ENCODE measurements around the gene UCKL1.
"Not testable (repeated sequence)": the region's sequence is repeated elsewhere in the genome, so short reads cannot be mapped to it uniquely, and the experiment has no call there.

The UCKL1 gene

DNA sequence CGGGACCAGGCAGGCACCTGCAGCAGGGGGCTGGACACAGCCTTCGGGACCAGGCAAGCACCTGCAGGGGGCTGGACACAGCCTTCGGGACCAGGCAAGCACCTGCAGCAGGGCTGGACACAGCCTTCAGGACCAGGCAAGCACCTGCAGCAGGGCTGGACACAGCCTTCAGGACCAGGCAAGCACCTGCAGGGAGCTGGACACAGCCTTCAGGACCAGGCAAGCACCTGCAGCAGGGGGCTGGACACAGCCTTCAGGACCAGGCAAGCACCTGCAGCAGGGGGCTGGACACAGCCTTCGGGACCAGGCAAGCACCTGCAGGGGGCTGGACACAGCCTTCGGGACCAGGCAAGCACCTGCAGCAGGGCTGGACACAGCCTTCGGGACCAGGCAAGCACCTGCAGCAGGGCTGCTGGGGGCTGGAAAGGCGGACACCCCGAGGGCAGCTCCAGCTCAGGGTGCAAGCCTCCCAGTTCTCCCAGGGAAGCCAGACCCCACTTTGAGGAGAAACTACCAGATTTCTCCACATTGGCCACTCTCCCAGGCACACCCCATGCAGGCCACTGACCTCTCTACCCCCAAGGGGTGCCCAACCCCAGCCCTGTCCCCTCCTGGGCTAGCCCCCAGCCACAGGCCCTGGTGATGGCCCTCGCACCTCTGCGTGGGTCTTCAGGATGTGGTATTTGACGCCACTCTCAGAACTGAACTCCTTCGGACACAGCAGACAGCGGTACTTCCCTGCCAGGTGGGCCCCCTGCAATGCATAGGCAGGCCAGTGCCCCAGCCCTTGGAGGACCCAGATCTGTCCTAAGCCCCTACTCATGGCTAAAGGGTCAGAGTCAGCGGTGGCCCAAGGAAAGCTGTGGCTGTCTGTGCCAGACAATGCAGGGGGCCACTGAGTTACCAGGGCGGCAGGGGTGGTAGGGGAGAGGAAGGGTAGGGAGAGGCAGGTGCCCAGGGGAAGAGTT is 4.7 kb upstream of the UCKL1 start:
- DNase-seq, result not testable (repeated sequence)

DNA sequence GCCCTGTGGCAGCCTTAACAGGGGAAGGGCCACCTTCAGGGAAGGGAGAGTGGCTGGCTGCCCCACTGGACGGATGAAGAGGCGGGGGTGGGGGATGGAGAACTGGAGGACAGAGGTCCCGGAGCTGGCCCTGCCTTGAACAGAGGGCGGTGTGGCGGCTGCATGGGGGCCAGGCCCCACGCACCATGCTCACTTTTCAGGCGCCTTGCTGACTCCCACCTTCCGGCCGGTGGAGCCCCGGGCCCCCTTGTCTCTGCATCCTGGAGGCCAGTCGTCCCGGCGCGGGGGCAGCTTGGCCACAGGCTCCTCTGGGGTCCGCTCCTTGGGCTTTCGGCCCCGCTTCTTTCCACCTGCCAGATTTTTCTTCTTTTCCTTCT is 3.5 kb upstream of the UCKL1 start:
- no peak for DNase-seq

DNA sequence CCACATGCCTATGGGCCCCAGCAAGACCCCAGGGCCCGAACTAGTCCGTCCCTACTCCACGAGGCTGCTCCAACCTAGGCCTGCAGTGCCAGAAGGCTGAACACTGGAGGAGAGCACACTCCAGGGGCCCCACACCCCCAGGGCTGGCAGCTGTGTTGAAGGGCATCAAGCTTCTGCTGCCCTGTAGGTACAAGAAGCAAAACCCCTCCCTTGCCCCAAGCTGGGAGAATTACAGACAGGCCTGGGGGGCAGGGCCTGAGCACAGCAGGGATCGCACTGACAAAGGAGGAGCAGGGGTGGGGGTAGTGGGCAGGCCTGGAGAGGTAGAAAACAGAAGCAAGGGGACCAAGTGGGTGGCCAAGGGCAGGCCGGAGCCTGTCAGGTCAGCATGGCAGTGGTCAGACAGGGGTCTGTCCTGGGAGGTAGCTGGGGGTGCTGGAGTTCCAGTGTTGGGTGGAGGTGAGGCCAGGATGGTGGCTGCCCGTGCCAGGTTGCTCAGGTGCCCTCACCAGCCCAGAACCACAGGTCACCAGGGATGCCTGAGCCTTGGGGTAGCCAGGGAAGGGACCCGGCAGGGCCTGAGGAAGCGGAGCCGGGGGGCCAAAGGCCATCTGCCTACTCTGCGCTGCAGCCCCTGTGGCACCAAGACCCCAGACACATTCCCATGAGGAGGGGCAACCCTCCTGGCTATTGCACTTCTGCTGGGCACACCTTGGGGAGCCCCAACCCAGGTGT is 2.9 kb upstream of the UCKL1 start:
- DNase-seq, result no peak

DNA sequence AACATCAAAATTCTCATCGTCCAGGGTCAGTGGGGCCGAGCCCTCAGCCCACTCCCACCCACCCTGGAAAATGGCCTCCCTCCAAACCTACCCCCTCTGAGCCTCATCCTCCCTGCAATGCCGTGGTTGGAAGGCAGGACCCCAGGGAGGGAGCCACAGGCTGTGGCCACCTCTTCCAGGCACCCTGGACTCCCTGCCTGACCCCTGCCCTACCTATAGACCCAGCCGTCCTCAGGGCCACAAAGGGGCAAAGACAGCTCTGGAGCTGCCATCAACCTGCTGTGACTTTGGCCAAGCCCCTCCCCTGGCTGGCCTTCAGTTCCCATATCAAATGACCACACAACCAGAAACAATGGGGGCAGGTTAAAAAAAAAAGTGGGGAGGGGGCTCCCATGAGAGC is 2.3 kb upstream of the UCKL1 start:
- DNase-seq, result no peak

DNA sequence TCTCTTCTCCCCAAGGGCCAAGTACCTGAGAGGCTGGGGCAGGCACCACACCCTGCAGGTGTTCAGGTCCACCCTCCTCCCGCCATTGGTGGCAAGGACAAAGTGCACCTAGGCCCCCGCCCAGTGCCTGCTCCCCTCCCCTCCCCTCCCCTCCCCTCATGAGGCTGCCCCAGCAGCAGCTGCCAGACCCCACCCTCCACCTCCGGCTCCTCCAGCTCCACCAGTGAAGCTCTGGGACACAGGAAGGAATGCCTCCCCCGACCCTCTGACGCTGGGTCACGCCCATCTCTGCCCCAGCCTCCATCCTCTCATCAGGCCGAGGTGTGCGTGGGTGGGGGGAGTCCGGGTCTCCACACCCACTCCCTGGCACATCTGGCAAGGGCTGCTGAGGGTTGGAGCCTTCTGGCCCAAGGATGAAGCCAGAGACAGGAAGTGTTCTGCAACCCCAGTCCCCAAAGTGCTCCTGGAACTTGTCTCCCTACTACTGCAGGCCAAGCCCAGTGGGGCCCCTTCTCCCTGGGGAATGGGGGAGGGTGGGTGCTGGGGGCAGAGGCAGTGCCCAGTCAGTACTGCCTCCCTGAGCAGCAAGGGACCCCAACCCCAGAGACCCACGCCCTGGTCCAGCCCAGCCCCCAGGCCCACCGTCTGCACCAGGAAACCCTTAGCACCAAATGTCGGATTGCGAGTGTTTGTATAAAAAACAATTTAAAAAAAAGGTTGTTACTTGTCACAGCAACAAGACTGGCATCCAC is 1.6 kb upstream of the UCKL1 start:
- no peak for DNase-seq

- DNase-seq, result peak in 41 of 56 donors; percentile 9 to 73 (median 44)
Observed at GRCh38 chr20:63957004-63957689, 931 bp upstream of the UCKL1 start.

GRCh38 chr20:63956664-63957003 is 418 bp upstream of the UCKL1 start:
- DNase-seq, result peak in 2 of 56 donors; percentile 17 to 62

GRCh38 chr20:63955281-63955826 is 862 bp downstream of the UCKL1 start:
- DNase-seq, result peak in 30 of 56 donors; percentile 10 to 67 (median 48)

- DNase-seq, result no peak
Observed at GRCh38 chr20:63953764-63954429, 2.3 kb downstream of the UCKL1 start.

DNA sequence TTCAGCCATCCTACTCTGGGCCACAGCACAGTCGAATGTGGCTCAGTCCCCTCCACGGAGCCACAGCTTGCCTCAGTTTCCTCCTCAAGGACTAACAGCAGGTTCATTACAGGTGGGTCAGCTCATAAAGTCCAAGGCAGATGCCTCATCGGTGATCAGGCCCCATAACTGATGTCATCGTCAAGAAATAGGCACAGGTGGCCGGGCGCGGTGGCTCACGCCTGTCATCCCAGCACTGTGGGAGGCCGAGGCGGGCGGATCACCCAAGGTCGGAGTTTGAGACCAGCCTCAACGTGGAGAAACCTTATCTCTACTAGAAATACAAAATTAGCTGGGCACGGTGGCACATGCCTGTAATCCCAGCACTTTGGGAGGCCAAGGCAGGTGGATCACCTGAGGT is 3.4 kb downstream of the UCKL1 start:
- DNase-seq, result no peak

GRCh38 chr20:63952210-63952535 is 4.0 kb downstream of the UCKL1 start:
- DNase-seq, result peak in 1 of 56 donors; percentile 19

GRCh38 chr20:63951398-63952209 is 4.6 kb downstream of the UCKL1 start:
- DNase-seq, result no peak

GRCh38 chr20:63950701-63951397 is 5.4 kb downstream of the UCKL1 start:
- no peak for DNase-seq

DNA sequence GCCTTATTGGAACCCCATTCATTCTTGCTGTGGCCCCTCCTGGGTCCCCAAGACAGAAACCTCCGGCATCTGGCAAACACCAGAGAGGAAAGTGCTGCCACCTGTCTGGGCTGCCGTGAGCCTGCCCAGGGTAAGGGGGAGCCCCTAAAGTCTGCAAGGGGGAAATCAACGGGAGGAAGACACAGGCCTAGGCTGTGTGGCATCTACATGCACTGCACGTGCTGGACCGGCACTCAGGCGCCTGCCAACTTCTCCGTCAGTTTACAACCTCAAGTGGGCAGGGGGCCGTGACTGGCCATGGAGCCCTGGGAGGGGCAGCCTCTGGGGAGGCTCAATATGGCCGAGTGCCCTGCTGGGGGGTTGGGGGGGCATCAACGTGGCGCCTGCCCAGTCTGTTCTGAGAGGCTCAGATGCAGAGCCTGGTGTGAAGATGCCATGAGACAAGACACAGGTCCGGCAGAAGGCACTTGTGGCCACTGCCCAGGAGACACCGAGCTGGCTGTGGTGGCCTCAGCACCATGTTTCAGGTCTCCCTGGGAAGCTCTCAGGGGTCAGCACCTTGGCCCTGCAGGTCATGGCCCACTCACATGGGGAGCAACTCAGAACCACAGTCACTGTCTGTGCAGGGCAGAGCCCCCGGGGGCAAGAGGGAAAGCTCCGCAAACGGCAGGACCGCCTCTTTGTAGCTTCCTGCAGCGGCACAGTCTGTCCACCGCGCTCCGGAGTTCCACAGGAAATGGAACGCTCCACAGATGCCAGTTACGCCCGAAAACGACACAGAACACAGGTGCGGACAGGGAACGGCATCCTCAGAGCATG is 8.4 kb downstream of the UCKL1 start:
- peak in 29 of 56 donors; percentile 9 to 73 (median 42) for DNase-seq

- no peak for DNase-seq
Observed at GRCh38 chr20:63946986-63947637, 9.1 kb downstream of the UCKL1 start.

DNA sequence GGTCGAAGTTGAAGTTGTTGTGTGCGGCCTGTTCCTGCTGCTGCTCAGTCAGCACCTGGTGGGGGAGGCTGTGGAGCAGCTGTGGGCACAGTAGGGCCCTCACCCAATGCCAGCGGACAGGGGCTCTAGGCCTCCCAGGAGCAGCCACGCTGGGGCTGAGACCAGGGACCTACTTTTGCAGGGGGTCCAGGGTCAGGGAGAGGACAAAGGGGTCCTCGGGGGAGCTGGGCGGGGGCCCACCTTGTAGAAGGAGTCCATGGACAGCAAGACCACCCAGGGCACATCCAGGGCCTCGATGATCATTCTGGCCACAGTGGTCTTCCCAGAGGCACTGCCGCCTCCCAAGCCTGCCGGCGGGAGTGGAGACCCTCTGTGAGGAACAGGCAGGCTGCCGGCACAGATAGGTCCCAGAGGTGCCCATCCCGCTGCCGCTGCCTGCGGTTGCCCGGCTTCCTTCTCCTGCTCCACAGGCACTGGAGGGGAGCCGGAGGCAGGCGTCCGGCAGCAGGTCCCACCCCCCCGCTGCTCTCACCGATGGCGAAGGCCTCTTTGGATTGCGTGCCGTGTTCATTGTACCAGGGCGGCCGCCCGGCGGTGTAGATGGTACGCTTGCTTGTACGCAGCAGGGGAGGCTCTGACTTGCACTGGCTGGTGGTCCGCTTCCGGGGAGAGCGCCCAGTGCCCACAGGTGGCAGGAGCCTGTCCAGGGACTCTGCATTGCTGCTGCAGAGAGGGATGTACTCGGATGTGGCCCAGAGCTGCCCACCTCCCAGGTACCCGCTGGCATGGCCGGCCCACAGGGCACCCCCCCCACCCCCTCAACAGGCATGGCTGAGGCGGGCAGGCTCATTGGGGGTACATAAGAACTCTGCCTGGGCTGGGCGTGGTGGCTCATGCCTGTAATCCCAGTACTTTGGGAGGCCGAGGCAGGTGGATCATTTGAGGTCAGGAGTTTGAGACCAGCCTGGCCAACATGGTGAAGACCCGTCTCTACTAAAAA is 10.0 kb downstream of the UCKL1 start:
- no peak for DNase-seq
